ENCODE results near the gene PAPSS1. TPM values are rescaled to one million over a fixed set of nuclear protein-coding genes. Genes with fewer than 3 reads are reported as not detected.

PAPSS1 gene
- total RNA-seq, 1 donor from 2014 or later: 36.0 TPM

DNA sequence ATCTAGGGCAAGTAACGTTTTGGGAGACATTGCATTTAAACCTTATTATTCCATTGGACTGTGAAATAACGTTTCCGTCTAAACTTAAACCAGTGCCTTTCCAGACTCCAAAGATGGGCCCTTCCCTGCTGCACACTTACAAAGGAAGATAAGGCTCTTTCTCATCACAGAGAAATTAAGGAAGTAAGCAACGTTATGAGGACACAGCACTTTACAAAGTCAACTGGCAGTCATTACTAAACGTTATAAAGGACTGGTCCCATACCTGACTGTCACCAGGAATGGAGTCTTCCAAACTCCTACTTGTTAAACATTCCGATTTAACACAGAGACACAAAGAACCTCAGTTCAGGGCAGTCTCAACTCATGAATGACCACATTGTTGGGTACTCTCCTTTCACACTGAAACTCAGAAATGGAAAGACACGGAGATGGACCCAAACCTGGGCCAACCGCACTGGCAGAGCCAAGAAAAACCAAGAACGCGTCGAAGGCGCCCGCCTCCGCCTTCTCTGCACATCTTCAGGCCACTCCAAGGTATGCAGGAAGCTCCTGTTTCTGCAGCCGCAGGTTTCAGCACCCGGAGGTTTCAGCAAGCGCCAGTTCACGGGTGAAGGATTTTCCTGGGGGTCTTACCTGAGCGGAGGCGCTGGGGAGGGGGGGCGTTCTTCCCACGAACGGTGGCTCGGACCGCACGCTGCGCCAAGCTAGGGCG lies 670 bp downstream of the PAPSS1 start:
- DNase-seq (ENCODE audit: low spot score): no peak
- peaks cover 10% of the 10 kb centered on the region for H3K36me3 Mint-ChIP-seq (ENCODE audit: low read depth)
- peaks cover 33% of the 10 kb centered on the region for H3K4me1 Mint-ChIP-seq (ENCODE audit: low read depth)
- no peaks in the 10 kb centered on the region for H3K27me3 Mint-ChIP-seq (ENCODE audit: insufficient read depth)
- peak overlapping the region; percentile 94 for H3K4me3 Mint-ChIP-seq
- H3K9me3 Mint-ChIP-seq: no peaks in the 10 kb centered on the region
- intact Hi-C loops (cut with micrococcal nuclease): loop anchor here (5.0 kb wide), 1 partner anchor 1402 kb away; the partner anchor contains the start of genes AIMP1 and TBCK
- peak overlapping the region; percentile 83 for H3K27ac Mint-ChIP-seq

DNA sequence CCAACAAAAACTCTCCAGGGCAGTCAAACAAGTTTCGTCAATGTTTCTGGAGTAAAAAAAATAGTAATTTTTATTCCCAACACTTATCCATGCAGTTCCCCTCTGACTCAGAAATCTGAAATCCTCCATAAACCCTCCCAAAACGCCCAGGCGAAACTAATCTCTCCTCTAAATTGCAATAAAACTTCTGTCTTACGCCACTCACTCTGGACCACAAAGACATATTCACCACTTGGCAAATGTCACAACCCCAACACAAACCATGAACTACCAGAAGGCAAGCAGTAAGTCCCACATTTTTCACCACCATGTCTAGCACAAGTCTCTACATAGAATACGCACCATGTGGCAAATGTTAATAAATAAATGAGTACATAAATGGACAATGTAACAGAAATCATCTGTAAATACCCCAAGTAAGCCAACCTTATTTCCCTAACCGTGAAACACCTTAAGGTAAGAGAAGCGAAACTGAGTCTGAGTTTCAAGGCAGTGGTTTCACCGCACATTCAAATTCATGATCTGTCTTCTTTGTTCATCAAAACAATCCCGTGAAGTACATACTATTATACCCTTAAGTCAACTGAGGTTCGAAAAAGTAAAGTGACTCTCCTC lies 1.6 kb downstream of the PAPSS1 start:
- Mint-ChIP-seq H3K27ac (peak overlapping the region; percentile 2), H3K9me3 (no peaks in the 10 kb centered on the region), H3K4me1 (ENCODE audit: low read depth) (peaks cover 33% of the 10 kb centered on the region), H3K4me3 (peak overlapping the region; percentile 94), H3K27me3 (ENCODE audit: insufficient read depth) (no peaks in the 10 kb centered on the region), H3K36me3 (ENCODE audit: low read depth) (peaks cover 13% of the 10 kb centered on the region)
- intact Hi-C loops (cut with micrococcal nuclease): loop anchor here (5.0 kb wide), 1 partner anchor 1401 kb away; the partner anchor contains the start of genes AIMP1 and TBCK
- DNase-seq (ENCODE audit: low spot score): no peak

DNA sequence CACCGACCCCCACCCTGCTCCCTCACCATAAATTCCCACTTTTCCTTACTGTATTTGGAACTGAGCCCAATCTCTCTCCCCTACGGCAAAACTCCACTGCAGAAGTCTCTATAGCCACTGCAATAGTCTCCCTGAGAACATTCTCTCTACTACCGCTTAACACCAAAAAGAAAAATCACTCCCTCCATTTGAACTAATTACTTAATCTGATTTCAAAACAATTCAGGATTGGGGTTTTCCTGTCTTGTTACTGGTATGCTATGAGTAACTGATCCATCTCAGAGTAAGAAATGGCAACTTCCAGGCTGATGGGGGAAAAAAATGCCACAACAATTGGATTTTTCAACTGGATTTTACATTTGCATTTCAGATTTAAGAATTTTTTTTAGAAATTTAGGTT lies 5.8 kb downstream of the PAPSS1 start:
- H3K9me3 Mint-ChIP-seq: no peaks in the 10 kb centered on the region
- no peaks in the 10 kb centered on the region for H3K27me3 Mint-ChIP-seq (ENCODE audit: insufficient read depth)
- intact Hi-C loops (cut with micrococcal nuclease): no loop called here
- no peak overlapping the region for H3K27ac Mint-ChIP-seq
- DNase-seq (ENCODE audit: low spot score): no peak
- H3K4me1 Mint-ChIP-seq (ENCODE audit: low read depth): peaks cover 29% of the 10 kb centered on the region
- peaks cover 12% of the 10 kb centered on the region for H3K36me3 Mint-ChIP-seq (ENCODE audit: low read depth)
- no peak overlapping the region for H3K4me3 Mint-ChIP-seq

DNA sequence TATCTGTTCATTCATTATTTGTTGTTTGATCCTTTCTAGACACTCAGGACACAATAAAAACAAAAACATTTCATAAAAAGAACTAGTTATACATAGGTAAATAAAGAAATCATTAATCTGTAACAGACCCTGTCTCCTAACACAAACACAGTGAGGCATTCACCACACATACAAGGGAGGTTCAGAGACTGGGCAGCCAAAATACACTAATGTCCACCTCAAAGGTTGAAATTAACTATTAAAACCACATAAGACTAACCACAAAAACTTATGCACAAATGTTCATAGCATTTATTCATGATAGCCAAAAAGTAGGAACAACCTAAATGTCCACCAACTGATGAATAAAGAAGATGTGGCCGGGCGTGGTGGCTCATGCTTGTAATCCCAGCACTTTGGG lies 7.8 kb downstream of the PAPSS1 start:
- Mint-ChIP-seq H3K4me1 (ENCODE audit: low read depth) (peaks cover 13% of the 10 kb centered on the region), H3K27me3 (ENCODE audit: insufficient read depth) (no peaks in the 10 kb centered on the region), H3K27ac (no peak overlapping the region), H3K4me3 (no peak overlapping the region), H3K9me3 (peaks cover 12% of the 10 kb centered on the region), H3K36me3 (ENCODE audit: low read depth) (peaks cover 9% of the 10 kb centered on the region)
- DNase-seq (ENCODE audit: low spot score): no peak
- intact Hi-C loops (cut with micrococcal nuclease): no loop called here

DNA sequence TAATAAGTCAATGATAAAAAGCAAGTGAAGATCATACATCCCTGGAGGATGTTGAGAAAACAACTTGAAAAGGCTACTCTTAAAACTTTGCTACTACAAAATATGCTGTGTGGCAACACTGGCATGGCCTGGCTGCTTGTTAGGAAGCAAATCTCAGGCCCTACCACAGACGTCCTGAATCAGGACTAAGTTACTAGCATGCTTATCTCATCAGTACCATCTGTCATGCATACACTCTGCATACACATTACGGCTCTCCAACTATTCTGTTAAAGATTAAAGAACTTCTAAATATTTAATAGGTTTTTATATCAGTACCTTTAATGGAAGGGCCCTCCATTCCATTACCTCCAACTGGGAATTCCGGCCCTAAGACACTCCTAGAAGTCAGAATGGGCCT lies 8.2 kb downstream of the PAPSS1 start:
- Mint-ChIP-seq H3K4me3 (no peak overlapping the region), H3K27ac (no peak overlapping the region), H3K27me3 (ENCODE audit: insufficient read depth) (no peaks in the 10 kb centered on the region), H3K9me3 (peaks cover 14% of the 10 kb centered on the region), H3K4me1 (ENCODE audit: low read depth) (peaks cover 13% of the 10 kb centered on the region), H3K36me3 (ENCODE audit: low read depth) (peaks cover 9% of the 10 kb centered on the region)
- intact Hi-C loops (cut with micrococcal nuclease): no loop called here
- DNase-seq (ENCODE audit: low spot score): no peak

DNA sequence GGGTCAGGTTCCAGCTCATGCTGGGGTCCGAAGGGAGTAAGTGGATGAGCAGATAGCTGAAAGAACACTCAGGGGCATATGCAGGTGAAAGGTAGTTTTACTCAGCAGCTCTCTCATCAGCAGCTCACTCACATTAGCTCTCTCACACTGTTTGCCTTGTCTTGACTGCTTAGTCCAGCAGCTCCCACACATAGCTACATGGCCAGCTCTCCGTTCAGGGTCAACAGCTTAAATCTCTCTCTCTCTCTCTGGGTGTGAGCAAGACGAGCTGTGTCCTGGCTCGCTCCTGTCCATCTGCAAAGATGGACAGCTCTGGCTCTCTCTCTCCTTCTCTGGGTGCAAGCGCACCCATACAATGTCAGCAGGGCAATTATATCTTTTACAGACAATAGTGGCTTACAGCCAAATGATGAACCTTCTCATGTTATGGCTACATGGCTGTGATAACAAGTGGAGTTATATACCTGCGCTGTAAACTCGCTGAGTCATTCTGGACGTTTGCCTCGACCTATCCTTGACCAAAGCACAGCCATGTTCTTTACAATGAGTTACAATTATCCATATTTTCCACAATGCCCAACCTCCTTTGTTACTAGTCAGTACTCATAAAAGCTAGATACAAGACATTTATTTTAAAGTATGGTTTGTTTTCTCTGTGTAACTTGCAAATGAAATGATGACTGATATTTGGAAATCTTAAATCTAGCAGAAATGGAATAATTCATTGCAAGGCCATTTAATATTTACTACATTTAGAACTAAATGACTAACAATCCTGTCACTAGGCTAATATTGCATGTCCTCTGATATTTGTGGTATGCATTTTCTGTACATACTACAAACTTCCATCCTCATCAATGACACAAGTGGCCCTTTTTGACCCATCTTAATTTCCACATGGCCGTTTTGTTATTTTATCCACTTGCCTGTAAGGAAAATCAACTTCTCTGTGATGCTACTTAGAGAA lies 9.3 kb downstream of the PAPSS1 start:
- no peaks in the 10 kb centered on the region for H3K27me3 Mint-ChIP-seq (ENCODE audit: insufficient read depth)

DNA sequence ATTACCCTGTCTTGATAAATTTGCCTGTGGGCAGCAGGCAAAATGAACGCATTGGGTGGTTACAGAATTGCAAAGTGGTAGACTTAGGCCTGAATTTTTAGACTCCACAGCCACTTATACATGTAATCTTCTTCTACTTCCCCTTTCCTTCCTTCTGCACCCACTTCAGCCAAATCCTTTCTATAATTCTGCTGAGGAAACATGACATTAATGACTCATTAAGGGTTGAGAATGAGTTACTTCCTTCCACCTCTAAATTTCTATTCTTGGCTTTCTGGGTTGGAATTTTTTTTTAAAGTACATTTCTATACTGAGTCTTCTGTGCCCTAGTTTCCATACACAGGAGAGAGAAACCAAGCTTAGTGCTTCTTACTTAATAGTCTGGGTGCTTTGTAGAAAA lies 10.1 kb downstream of the PAPSS1 start:
- H3K4me1 Mint-ChIP-seq (ENCODE audit: low read depth): peaks cover 13% of the 10 kb centered on the region
- no peak overlapping the region for H3K4me3 Mint-ChIP-seq
- no peaks in the 10 kb centered on the region for H3K27me3 Mint-ChIP-seq (ENCODE audit: insufficient read depth)
- no peak overlapping the region for H3K27ac Mint-ChIP-seq
- DNase-seq (ENCODE audit: low spot score): no peak
- intact Hi-C loops (cut with micrococcal nuclease): loop anchor here (1.0 kb wide), 1 partner anchor 10 kb away; the partner anchor contains the start of gene PAPSS1
- H3K9me3 Mint-ChIP-seq: peaks cover 32% of the 10 kb centered on the region
- peaks cover 12% of the 10 kb centered on the region for H3K36me3 Mint-ChIP-seq (ENCODE audit: low read depth)

More for the DNA sequence above, 9.3 kb downstream of the PAPSS1 start:
- H3K27ac Mint-ChIP-seq: peak overlapping the region; percentile 4
- H3K36me3 Mint-ChIP-seq (ENCODE audit: low read depth): peaks cover 10% of the 10 kb centered on the region
- H3K9me3 Mint-ChIP-seq: peaks cover 24% of the 10 kb centered on the region
- no peak for DNase-seq (ENCODE audit: low spot score)
- H3K4me1 Mint-ChIP-seq (ENCODE audit: low read depth): peaks cover 13% of the 10 kb centered on the region
- H3K4me3 Mint-ChIP-seq: no peak overlapping the region
- intact Hi-C loops (cut with micrococcal nuclease): loop anchor here (1.0 kb wide), 1 partner anchor 10 kb away; the partner anchor contains the start of gene PAPSS1

DNA sequence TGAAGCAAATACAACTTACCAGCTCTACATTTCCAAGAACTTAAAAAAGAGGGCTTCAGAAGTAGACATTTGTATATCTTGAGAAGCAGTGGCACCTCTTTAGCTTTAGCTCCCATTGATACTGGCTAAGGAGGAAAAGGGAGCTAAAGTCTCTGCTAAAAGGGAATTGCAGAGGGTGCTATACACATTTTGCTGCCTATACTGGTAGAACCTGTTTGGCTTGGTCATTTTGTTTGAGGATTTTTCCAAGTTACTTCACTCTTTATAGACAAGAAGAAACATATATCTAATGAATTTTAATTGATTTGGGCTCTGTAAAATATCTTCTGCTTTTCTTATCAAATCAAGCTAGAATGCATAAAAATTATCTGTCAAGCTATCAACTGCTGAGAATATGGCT lies 11.8 kb downstream of the PAPSS1 start:
- intact Hi-C loops (cut with micrococcal nuclease): no loop called here
- no peak for DNase-seq (ENCODE audit: low spot score)
- Mint-ChIP-seq H3K9me3 (peaks cover 36% of the 10 kb centered on the region), H3K4me3 (no peak overlapping the region), H3K27me3 (ENCODE audit: insufficient read depth) (no peaks in the 10 kb centered on the region), H3K36me3 (ENCODE audit: low read depth) (peaks cover 9% of the 10 kb centered on the region), H3K27ac (no peak overlapping the region), H3K4me1 (ENCODE audit: low read depth) (peaks cover 13% of the 10 kb centered on the region)

DNA sequence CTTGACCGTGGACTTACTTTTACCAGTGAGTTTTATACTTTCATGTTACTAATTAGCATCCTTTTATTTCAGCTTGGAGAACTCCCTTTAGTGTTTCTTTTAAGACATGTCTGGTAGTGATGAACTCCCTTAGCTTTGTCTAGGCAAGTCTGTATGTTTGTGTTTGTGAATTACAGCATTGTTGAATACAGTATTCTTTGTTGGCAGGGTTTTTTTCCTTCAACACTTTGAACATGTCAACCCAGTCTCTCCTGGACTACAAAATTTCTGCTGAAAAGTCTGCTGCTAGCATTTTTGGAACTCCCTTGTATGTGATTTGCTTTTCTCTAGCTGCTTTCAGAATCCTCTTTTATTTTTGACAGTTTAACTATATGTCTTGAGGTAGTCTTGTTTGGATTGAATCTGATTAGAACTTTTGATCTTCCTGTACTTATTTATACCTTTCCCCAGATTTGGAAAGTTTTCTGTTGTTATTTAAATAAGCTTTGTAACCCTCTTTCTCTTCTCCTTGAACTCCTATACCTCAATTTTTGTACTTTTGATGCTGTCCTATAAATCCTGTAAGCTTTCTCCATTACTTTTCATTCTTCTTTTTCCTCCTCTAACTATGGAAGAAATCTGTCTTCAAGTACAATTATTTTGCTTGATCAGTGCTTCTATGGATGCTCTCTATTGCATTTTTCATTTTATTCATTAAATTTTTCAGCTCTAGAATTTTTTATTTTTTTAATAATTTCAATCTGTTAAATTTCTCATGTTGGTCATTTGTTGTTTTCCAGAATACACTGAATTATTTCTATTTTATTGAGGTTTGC lies 14.1 kb downstream of the PAPSS1 start:
- H3K27me3 Mint-ChIP-seq (ENCODE audit: insufficient read depth): no peaks in the 10 kb centered on the region
- intact Hi-C loops (cut with micrococcal nuclease): no loop called here
- H3K4me1 Mint-ChIP-seq (ENCODE audit: low read depth): peaks cover 13% of the 10 kb centered on the region
- H3K36me3 Mint-ChIP-seq (ENCODE audit: low read depth): peaks cover 19% of the 10 kb centered on the region
- no peak overlapping the region for H3K4me3 Mint-ChIP-seq
- no peak for DNase-seq (ENCODE audit: low spot score)
- peaks cover 40% of the 10 kb centered on the region for H3K9me3 Mint-ChIP-seq
- H3K27ac Mint-ChIP-seq: no peak overlapping the region

DNA sequence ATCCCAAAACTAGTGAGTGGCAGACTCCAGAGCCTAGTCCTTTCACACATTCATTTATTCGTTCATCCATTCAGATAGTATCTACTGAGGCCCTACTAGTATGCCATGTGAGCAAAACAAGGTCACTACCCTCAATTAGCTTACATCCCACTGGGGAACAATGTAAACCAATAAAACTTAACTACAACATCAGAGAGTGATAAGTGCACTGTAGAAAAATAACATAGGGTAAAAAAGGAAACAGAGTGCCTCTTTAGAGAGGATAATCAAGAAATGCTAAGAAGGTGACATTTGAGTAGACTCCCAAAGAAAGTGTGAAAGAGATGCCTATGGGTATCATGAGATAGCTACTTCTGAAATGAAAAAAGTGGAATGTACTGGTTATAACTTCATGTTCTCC lies 18.5 kb downstream of the PAPSS1 start:
- Mint-ChIP-seq H3K4me3 (no peak overlapping the region), H3K36me3 (ENCODE audit: low read depth) (peaks cover 29% of the 10 kb centered on the region), H3K27ac (no peak overlapping the region), H3K27me3 (ENCODE audit: insufficient read depth) (no peaks in the 10 kb centered on the region), H3K9me3 (peaks cover 23% of the 10 kb centered on the region), H3K4me1 (ENCODE audit: low read depth) (no peaks in the 10 kb centered on the region)
- intact Hi-C loops (cut with micrococcal nuclease): no loop called here
- no peak for DNase-seq (ENCODE audit: low spot score)

DNA sequence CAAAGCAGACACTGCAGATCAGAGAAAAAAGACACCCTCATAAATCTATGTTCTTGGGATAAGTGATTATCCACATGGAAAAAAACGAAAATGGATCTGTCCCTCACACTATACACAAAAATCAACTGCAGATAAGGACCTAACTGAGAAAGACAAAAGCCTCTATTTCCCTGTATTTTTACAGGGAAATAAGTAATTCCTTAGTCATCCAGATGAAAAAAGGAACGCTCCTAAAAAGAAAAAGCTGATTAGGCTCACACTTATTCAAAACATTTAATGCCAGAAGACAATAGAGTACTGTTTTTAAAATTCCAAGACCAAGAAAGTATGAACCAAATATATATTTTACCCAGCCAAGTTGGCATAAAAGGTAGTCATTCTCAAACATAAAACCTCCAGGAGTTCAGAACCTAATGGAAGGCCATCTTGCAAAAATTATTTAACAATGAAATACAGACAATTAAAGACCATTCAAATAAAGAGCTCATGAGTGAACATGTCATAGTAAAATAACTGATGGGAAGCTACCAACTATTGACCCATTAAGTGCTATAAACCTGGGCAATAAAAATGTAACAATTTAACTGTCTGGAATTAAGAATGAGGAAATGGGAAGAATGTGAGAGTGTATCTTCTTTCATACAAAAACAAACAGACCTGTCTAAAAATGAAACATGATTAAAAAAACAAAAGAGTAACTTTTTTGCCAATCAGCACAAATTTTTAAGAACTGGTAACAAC lies 20.4 kb downstream of the PAPSS1 start:
- intact Hi-C loops (cut with micrococcal nuclease): no loop called here
- no peak overlapping the region for H3K4me3 Mint-ChIP-seq
- H3K36me3 Mint-ChIP-seq (ENCODE audit: low read depth): peaks cover 36% of the 10 kb centered on the region
- no peak overlapping the region for H3K27ac Mint-ChIP-seq
- no peak for DNase-seq (ENCODE audit: low spot score)
- H3K27me3 Mint-ChIP-seq (ENCODE audit: insufficient read depth): no peaks in the 10 kb centered on the region
- H3K9me3 Mint-ChIP-seq: peaks cover 13% of the 10 kb centered on the region
- no peaks in the 10 kb centered on the region for H3K4me1 Mint-ChIP-seq (ENCODE audit: low read depth)

All from activated T-helper 1 cell treated with anti-CD3 and anti-CD28 coated beads, Interleukin-12 subunit alpha, Interleukin-12 subunit beta, Interleukin-2, Interleukin-4 antibody, amounts not matched to agents 30 ng/mL and 10 ng/mL and 1 ng/mL, durations not matched to agents 14 hours and 24 hours and 36 hours (primary cell).